ENCODE results near the gene GCC2. TPM values are rescaled to one million over a fixed set of nuclear protein-coding genes. Genes with fewer than 3 reads are reported as not detected.
"Not testable (repeated sequence)": the region's sequence is repeated elsewhere in the genome, so short reads cannot be mapped to it uniquely, and the experiment has no call there.

Gene GCC2
- total RNA-seq, result 11.8 and 11.9 TPM in 2 replicates

GRCh38 chr2:108448678-108449409, at the start of gene GCC2:
TSS of gene GCC2 (plus strand) at chr2:108449206. CDS start at chr2:108449275, 69 bp downstream.
- DNase-seq (ENCODE audit: low read depth in 2 of 2), result peak; percentile 83 to 93

GRCh38 chr2:108399479-108399878, 49.5 kb upstream of the GCC2 start:
- no peak for DNase-seq (ENCODE audit: low read depth in 2 of 2)

- no peak for DNase-seq (ENCODE audit: low read depth in 2 of 2)
Measured at GRCh38 chr2:108401800-108402199, 47.2 kb upstream of the GCC2 start.

GRCh38 chr2:108403494-108403893, 45.5 kb upstream of the GCC2 start:
- no peak for DNase-seq (ENCODE audit: low read depth in 2 of 2)

GRCh38 chr2:108404784-108405397, 44.1 kb upstream of the GCC2 start:
- DNase-seq (ENCODE audit: low read depth in 2 of 2), result no peak

GRCh38 chr2:108407864-108408729, 40.9 kb upstream of the GCC2 start:
- DNase-seq (ENCODE audit: low read depth in 2 of 2), result no peak

GRCh38 chr2:108409768-108410167, 39.2 kb upstream of the GCC2 start:
- DNase-seq (ENCODE audit: low read depth in 2 of 2), result no peak

GRCh38 chr2:108412995-108413710, 35.9 kb upstream of the GCC2 start:
- peak in 1 of 2 donors; percentile 27 for DNase-seq (ENCODE audit: low read depth in 2 of 2)

- no peak for DNase-seq (ENCODE audit: low read depth in 2 of 2)
Measured at GRCh38 chr2:108413711-108414095, 35.3 kb upstream of the GCC2 start.

GRCh38 chr2:108414256-108414876, 34.6 kb upstream of the GCC2 start:
- no peak for DNase-seq (ENCODE audit: low read depth in 2 of 2)

- no peak for DNase-seq (ENCODE audit: low read depth in 2 of 2)
Measured at GRCh38 chr2:108414945-108415344, 34.1 kb upstream of the GCC2 start.

GRCh38 chr2:108417254-108417653, 31.8 kb upstream of the GCC2 start:
- DNase-seq (ENCODE audit: low read depth in 2 of 2), result peak; percentile 18 to 61

GRCh38 chr2:108418416-108418815, 30.6 kb upstream of the GCC2 start:
- no peak for DNase-seq (ENCODE audit: low read depth in 2 of 2)

GRCh38 chr2:108423067-108423466, 25.9 kb upstream of the GCC2 start:
- no peak for DNase-seq (ENCODE audit: low read depth in 2 of 2)

- DNase-seq (ENCODE audit: low read depth in 2 of 2), result no peak
Measured at GRCh38 chr2:108423502-108424251, 25.3 kb upstream of the GCC2 start.

GRCh38 chr2:108428286-108429009, 20.6 kb upstream of the GCC2 start:
- peak in 1 of 2 donors; percentile 82 for DNase-seq (ENCODE audit: low read depth in 2 of 2)

GRCh38 chr2:108435578-108435977, 13.4 kb upstream of the GCC2 start:
- not testable (repeated sequence) for DNase-seq (ENCODE audit: low read depth in 2 of 2)

- DNase-seq (ENCODE audit: low read depth in 2 of 2), result no peak
Measured at GRCh38 chr2:108436976-108437375, 12.0 kb upstream of the GCC2 start.

GRCh38 chr2:108441712-108442111, 7.3 kb upstream of the GCC2 start:
- DNase-seq (ENCODE audit: low read depth in 2 of 2), result no peak
